Dermis microvascular lymphatic vessel endothelial cell (primary cell): Measurements from ENCODE around the gene MBD6. TPM values are rescaled to one million over a fixed set of nuclear protein-coding genes. Genes with fewer than 3 reads are reported as not detected.
A peak's percentile ranks its signal among the peaks of the same experiment; 100 is the strongest.

Experiments
- DNase-seq, 2 donors: peaks; one replicate each; pipeline versions ENCODE4 v3.0.0 to v3.0.0-alpha.2; 2010; ENCODE audit warnings: low read depth in 2 of 2
- total RNA-seq: library from RNA; depleted of rRNA; stranded (reverse); fragments of >200 nt; gene quantifications from 2 replicates; pipeline ENCODE4 v1.2.1, GENCODE V29; 2014

Gene MBD6, protein sequence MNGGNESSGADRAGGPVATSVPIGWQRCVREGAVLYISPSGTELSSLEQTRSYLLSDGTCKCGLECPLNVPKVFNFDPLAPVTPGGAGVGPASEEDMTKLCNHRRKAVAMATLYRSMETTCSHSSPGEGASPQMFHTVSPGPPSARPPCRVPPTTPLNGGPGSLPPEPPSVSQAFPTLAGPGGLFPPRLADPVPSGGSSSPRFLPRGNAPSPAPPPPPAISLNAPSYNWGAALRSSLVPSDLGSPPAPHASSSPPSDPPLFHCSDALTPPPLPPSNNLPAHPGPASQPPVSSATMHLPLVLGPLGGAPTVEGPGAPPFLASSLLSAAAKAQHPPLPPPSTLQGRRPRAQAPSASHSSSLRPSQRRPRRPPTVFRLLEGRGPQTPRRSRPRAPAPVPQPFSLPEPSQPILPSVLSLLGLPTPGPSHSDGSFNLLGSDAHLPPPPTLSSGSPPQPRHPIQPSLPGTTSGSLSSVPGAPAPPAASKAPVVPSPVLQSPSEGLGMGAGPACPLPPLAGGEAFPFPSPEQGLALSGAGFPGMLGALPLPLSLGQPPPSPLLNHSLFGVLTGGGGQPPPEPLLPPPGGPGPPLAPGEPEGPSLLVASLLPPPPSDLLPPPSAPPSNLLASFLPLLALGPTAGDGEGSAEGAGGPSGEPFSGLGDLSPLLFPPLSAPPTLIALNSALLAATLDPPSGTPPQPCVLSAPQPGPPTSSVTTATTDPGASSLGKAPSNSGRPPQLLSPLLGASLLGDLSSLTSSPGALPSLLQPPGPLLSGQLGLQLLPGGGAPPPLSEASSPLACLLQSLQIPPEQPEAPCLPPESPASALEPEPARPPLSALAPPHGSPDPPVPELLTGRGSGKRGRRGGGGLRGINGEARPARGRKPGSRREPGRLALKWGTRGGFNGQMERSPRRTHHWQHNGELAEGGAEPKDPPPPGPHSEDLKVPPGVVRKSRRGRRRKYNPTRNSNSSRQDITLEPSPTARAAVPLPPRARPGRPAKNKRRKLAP
- 5.9 and 8.6 TPM in 2 replicates for total RNA-seq

DNA sequence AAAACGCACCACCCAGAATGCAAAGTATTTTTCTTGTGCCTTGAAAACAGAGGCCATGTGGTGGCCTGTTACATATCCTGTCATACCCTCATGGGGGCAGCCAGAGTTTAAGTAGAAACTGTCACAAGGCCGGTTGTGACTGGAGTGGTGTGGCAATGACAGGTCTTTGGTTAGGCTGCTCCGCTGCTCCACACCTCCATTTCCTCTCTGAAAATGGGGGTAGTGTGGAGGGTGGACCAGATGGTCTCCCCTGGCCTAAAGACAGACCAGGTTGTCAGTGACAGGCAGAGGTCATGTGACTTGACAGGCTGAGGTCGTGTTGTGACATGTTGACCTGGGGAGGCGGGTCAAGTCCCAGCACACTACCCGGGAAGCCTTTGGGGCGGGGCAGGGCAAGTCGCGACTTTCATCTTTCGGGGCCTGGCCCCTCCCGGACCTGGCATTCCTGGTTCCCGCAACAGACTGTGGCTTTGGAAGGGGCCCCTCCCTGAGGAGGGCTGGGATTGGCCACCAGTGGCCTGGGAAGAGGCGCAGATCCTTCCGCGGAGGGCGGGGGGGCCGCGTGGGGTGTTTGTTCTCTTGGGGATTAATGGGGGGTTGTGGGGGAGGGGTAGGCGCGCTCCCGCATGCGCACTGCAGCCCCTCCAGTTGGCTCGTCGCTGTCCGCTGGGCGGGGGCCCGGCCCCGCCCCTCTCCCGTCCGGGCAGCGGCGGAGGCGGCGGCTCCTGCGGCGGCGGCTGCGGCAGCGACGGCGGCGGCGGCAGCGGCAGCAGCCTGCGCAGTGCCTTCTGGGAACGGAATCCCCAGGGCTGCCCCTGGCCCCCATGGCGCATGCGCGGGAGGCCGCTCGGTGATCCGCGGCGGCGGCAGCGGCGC lies at the start of gene MBD6:
MBD6 (plus strand) TSS at position 814 of the 876 bp plus-strand sequence. CDS start 1,480 bp downstream, outside the sequence.
- DNase-seq: peak; percentile 73 to 94

DNA sequence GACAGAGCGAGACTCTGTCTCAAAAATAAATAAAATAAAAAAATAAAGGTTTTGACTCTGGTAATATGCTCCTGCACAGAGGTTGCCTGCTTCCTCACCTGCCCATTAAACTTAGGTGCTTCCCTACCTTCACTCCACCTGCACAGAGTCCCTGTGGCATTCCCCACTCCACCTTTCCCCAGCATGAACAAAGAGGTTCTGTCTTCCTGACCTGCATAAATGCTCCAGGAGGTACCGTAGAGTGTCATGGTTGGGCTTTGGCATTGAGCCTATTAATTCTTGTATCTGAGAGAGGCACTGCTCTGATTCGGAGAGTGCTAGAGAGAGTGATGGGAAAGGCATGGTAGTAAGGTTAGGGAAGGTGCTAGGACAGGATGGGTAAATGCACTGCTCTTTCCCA lies 49.2 kb upstream of the MBD6 start:
- no peak for DNase-seq

DNA sequence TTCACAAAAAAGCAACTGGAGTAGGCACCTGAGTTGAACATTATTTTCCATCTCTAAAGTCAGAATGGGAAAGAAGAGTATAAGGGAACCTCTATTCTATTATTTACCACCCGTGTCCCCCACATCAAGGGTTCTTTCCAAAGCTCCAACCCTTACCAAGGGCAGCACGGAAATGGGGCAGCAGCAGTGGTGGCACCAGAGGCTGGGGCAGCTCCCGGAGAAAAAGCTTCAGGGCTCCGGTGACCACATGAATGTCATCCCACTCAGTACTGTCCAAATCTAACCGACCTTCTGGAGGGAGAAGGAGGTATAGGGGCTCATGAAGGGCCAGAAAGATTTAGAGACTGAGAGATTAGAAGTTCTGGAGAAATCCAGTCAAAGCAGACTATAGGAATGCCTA lies 48.7 kb upstream of the MBD6 start:
- no peak for DNase-seq

DNA sequence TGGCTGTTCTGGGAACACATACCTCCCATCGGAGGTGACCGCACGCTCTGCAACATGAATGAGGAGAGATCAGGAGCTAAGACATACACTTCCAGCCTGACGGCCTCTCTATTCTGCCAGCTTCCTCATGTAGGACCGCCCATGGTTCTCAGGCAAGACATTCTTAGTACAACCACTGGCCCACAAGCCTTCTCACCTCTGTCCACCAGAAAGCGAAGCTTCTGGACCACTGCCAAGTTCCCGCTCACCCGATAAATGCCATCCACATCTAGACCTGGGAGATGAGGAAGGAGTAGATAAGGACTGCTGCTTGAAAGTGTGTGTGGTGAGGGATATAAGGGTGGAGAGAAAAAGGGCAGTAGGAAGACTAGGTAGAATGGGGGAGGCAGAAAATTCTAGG lies 48.2 kb upstream of the MBD6 start:
- no peak for DNase-seq

DNA sequence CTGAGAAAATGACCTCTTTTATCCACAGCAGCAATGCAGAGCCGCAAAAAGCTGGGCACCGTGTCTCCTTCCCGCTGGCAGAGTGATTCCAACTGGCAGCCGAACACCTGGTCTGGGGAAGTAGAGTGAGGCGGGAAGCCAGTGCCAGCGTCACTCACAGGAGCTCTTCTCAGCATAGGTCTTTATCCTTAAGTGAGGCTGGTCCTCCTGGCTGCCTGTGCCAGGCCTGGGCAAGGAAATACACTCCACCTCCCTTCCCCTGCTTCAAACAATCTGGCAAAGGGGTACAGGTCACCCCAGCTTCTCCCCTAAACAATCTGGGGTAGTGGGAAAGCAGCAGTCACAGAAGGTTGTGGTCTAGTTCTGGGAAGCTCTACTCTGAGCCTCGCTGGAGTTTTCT lies 47.8 kb upstream of the MBD6 start:
- no peak for DNase-seq

DNA sequence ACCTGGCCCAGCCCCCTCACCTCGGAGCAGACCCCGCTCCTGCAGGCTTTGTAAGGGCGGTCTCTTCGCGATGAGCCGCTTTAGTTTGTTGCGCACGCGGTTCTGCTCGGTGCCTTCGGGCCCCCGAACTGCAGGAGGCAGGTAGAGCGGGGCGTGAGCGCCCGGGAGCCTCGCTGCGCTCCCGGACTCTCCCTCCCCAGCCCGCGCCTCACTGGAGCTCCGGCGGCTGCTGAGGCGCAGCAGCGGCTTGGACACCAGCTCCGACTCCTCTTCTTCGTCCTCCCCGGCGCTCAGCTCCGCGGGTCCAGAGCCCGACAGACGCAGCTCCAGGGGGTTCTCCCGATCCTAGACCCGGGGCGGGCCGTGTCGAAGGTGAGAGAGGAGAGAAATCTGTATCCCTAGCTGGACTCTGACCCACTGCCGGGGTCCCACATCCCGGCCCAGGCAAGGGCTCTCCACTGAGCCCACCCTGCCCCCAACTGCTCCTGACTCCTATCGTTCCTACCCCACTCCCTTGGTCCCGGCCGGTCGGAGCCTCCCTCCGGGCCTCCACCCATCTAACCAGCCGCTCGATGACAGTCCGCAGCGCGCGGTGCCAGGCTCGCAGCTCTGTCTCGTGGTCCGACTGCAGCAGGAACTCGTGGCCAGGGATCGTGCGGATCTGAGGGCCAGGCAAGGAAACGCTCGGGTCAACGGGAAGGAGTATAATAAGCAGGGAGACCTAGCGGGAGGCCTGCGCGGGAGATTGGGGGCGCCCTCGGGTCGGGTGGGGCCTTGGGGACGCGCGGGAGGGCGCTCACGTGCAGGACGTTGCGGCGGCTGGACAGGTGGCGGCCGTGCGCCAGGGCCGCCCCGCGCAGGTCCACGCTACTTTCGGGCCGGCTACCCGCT lies 47.1 kb upstream of the MBD6 start:
- no peak for DNase-seq

DNA sequence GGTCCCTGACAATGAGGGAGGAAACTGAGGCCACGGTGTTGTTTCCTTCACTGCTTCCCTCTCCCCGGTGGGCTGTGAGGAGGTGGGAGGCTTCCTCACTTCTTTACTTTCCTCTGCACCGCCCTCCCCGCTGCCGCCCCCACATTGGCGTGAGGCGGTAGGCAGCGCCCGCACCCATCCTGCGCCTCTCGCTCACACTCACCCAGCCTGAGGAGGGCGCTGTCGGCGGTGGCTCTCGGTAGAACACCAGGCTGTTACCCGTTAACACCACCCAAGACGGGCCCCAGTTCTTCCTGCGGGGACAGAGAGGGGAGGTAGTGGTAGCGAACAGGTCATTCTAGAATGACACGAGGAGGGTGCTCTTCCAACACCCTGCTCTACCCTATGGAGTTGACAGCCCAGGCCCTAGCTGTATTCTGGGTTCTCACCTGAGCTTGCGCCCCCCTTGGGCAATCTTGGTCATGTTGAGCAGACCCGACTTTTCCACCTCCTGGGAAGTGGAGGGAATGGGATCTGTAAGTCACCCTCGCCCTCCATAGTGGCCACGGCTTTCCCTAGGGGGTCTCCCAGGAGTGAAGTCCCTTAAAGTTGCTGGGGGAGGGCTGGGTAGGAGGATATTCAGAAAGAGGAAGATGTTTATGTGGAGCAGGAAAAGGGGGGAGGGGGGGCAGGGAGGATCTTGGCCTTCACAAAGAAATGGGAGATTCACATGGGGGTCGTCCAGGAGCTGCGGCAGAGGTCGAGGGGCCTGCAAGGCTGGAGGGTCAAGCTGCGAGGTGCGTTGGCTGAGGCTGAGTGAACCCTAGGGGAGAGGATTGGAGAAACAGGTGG lies 46.2 kb upstream of the MBD6 start:
- DNase-seq: no peak

DNA sequence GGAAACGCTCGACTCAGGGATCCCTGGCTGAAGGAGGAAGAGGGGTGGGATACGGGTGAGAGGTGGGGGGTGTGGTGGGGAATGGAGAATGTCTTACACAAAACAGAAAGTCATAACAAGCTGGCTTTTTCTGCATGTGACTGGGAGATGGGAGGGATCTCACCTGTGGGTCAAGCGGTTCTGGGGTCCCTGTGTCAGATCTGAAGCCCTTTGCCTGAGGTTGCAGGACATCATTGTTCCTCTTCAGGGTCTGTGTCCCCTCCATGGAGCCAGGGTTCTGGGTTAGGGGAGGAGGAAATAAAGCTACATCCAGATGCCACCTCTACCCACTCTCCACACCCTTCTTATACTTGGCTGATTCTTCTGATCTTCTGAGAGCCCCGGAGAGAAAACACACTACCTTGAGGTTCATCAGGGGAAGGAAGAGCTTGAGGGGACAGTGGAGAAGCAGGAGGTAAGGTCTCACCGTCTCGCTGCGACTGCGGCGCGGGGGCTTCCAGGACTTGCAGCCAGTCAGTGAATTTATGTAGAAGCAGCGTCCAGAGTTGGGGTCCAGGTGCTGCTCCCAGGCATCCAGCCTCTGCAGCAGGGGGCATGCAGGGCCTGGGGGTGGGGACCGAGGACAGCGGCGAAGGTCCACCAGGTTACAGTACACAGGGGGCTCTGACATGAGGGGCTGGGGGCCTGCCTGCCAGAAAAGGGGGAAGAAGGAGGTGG lies 45.5 kb upstream of the MBD6 start:
- no peak for DNase-seq

DNA sequence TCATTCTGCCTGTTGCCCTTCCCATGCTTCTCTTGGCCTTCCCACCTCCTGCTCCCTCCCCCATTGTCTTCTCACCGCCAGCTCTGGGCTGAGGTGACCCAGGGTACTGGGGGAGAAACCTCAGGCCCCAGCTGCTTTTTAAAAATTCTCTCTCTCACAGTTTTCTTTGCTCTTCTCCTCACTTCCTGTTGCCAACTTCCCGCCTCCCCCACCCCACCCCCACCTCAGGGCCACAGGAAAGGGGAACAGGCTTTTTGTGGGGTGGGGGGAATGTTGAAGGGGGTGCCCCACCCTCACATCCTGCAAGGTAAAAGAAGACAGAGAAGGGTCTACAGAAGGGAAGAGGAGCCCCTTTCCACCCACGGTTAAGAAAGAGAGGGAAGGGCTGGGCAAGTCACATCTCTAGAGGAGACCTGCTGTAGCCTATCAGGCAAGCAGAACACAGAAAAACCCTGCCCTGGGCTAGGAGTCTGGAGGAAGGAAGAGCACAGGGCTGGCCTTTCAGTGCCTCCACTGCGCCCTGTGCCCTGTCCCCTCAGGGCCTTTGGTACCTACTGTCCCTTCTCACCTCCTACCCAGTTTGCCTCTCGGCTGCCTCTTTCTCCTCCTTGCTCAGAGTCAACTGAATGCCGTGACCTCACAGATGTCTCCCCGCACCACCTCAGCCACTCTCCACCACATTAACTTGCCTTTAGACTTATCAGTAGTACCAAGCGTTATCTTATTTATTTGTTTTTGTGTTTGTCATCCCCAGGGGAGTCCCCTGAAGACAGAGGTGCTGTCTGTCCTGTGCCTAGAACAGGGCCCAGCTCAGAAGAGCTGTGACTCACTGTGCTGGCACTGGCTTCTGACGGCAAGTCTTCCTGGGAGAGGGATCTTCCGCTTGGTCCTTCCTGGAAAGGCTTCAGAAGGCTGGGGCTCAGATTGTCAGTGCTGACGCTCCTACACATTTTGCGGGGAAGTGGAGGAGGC lies 44.6 kb upstream of the MBD6 start:
- no peak for DNase-seq

DNA sequence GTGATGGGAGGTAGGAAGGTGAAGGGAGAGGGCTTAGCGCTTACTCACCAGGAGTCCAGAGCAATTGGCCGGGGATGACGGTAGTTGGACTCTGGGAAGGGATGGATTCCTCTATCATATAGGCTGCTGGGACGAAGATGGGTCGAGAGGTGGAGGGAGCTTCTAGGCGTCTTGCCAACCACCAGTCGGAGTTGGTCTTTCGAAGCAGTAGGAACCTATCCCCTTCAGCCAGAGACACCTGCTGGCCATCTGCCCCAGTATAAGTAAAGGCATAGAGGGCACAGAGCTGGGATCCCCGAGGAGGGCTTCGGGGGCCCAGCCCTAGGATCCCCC lies 43.6 kb upstream of the MBD6 start:
- no peak for DNase-seq

DNA sequence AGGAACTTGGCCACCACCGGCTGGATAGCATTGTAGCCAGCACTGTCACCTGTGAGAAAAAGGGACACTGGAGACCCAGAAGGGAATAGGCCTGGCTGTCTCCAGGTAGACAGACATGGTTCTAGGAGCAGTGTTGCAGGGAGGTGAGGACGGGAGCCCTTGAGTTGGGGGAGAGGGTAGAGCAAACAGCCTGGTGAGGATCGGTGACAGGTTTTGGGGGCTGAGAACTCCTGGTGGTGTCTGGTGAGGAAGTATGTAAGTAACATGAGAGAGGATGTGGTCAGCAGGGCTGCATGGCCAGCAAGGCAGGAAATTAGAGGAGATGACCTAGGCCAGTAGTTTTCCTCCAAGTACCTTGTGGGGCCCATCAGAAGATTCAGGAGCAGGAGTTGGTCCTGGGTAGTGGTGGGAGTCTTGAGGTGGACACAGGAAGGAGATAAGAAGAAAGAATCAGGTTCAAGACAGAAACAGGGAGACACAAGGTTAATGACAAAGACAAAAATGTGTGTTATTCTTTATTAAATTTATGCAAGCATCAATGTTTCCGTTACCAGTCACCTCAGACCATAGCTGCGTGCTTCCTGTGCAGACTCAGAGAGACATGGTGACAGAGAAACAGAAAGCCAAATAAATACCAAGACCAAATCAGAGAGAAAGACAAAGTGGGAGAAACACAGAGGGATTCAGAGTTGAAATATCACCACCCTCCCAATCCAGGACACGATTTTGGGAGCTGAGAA lies 43.1 kb upstream of the MBD6 start, which contains the start of gene ARHGAP9:
ARHGAP9 (minus strand) TSS at position 491 of the 740 bp plus-strand sequence; CDS start at position 31, 460 bp downstream.
- DNase-seq: peak; percentile 28 to 36

DNA sequence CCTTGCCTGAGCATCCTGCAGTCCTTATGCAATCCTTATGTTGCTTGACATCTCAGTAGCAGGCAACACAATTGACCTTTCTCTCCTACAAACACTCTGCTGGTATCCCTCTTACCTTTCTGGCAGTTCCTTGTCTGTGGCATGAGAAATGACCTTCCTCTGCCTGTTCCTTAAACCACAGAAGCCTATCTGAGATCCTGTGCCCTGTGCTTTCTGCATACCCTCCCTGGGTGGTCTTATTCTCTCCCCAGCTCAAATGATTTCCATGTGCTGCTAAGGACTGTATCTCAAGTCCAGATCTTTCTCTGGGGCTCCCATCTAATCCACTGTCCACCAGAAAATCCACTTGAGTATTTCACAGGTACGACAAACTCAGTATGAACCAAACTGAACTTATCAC lies 41.0 kb upstream of the MBD6 start:
- no peak for DNase-seq

DNA sequence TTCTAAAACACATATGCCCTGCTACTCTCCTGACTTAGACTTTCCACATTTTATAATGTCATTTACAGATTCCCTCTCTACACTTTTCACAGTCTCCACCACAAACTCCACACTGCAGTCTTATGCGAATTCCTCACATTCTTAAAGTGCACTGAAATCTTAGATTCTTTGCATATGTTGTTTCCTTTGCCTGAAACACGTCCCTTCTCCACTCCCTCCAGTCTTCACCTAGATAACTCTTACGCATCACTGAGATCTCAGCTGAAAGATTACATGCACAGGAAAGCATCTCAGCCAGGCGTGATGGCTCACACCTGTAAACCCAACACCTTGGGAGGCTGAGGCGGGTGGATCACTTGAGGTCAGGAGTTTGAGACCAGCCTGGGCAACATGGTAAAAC lies 39.2 kb upstream of the MBD6 start:
- no peak for DNase-seq

DNA sequence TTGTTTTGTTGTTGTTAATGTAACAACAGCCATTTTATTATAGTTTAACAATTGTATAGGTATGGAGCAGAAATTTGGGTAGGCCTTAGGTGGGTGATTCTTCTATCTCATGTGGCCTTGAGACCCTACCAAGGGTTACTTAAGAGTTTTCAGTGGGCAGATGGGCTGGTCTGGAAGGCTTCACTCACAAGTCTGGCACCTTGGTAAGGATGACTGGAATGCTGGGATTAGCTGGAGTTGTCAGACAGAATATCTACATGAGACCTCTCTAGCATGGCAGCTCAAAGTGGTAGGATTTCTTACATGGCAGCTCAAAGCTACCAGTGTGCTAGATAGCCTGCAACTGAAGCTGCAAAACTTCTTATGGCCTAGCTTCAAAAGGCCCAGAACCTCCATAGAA lies 36.9 kb upstream of the MBD6 start:
- DNase-seq: no peak

DNA sequence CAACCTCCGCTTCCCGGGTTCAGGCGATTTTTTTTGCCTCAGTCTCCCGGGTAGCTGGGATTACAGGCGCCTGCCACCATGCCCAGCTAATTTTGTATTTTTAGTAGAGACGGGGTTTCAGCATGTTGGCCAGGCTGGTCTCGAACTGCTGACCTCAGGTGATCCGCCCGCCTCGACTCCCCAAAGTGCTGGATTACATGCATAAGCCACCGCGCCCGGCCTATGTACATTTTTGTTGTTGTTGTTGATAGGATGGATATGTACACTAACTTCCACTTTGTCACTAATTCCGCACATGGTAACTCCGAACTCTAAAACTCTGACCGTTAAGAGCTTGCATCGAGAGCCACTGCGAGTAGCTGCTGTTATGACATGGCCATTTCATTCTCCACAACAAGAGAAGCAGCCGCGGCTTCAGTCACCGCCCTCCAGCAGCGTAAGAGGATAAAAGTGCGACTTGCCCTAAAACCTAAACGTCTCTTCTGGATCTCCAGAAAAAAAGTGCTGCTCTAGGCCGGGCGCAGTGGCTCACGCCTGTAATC lies 35.5 kb upstream of the MBD6 start:
- DNase-seq: no peak

DNA sequence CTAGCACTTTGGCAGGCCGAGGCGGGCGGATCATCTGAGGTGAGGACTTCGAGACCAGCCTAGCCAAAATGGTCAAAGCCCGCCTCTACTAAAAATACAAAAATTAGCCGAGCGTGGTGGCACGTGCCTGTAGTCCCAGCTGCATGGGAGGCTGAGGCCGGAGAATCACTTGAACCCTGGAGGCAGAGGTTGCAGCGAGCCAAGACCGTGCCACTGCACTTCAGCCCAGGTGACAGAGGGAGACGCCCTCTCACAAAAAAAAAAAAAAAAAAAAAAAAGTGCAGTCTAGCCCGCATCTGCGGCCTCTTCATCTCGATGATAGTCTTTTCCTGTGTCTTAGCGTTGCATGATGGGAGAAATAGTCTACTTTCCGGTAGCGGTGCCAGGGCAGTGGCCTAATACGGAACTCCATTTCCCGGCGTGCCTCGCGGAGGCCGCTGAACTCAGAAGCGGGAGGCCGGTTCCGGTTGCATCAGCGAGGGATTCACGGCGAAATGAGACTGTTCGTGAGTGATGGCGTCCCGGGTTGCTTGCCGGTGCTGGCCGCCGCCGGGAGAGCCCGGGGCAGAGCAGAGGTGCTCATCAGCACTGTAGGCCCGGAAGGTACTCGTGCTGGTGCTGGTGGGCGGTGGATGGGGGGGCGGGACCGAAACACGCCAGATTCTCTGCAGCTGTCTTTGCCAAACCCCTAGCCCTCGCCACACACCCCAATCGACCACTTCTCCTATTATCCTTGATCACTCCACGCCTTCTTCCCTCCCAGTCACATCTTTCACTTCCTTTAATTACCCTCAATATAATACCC lies 34.8 kb upstream of the MBD6 start, which contains the start of gene MARS1:
MARS1 (plus strand) TSS at position 472 of the 805 bp plus-strand sequence; CDS start at position 495, 23 bp downstream.
- DNase-seq: peak; percentile 88 to 94
